Activated CD8-positive, alpha-beta T cell treated with anti-CD3 and anti-CD28 coated beads for 36 hours (primary cell): ENCODE measurements around the gene RBMS3. TPM values are rescaled to one million over a fixed set of nuclear protein-coding genes. Genes with fewer than 3 reads are reported as not detected.

Experiments used
- ATAC-seq: fragments of 200-7000 bp; cut with Tn5 transposase; one replicate; pipeline ENCODE4 v1.10.0; 2021; ENCODE audit warnings: mild to moderate bottlenecking, moderate library complexity
- CTCF ChIA-PET: fragments of 350-600 bp; sonication (Branson Sonifier 250); formaldehyde crosslinking; loops from one replicate; lab custom pipeline; 2021; ENCODE audit warnings: antibody characterized with exemption; lab: Charles Lee
- POLR2A ChIA-PET: fragments of 350-600 bp; sonication (Branson Sonifier 250); formaldehyde crosslinking; loops from one replicate; lab custom pipeline; 2021; ENCODE audit warnings: antibody characterized with exemption; lab: Charles Lee
- DNase-seq: peaks from one replicate; pipeline ENCODE4 v3.0.0-alpha.2; 2020
- H3K27ac Mint-ChIP-seq: one replicate; pipeline ENCODE4 v1.8.0; 2021; ENCODE audit warnings: mild to moderate bottlenecking, mixed read lengths
- H3K27me3 Mint-ChIP-seq: one replicate; pipeline ENCODE4 v1.8.0; 2021; ENCODE audit warnings: mixed read lengths
- H3K36me3 Mint-ChIP-seq: one replicate; pipeline ENCODE4 v1.8.0; 2021; ENCODE audit warnings: low read depth, mixed read lengths
- H3K4me1 Mint-ChIP-seq: one replicate; pipeline ENCODE4 v1.8.0; 2021; ENCODE audit warnings: low read depth, mixed read lengths
- H3K4me3 Mint-ChIP-seq: one replicate; pipeline ENCODE4 v1.8.0; 2021; ENCODE audit warnings: mild to moderate bottlenecking, moderate library complexity, mixed read lengths
- H3K9me3 Mint-ChIP-seq: one replicate; pipeline ENCODE4 v1.8.0; 2021; ENCODE audit warnings: mixed read lengths
- intact Hi-C: fragments of 100-400 bp; cut with micrococcal nuclease; formaldehyde crosslinking; loops from one replicate; pipeline ENCODE4 v1.10.0; 2022
- total RNA-seq, 2 experiments: library from RNA; stranded (reverse); gene quantifications; one replicate each; pipeline ENCODE4 v1.2.3, GENCODE V29; 2021
- TF ChIP-seq, protein P1 (sequence below): fragments of 200-600 bp; IDR thresholded peaks from one replicate; pipeline ENCODE4 v1.8.0; 2022; ENCODE audit warnings: antibody characterized with exemption, mild to moderate bottlenecking

The RBMS3 gene
- total RNA-seq, 2 experiments from 2014 or later: 2.3 to 2.8 TPM

GRCh38 chr3:29597376-29598008 is 316.6 kb downstream of the RBMS3 start:
- no peak for ATAC-seq
- ChIA-PET POLR2A (no interaction called here), CTCF (no interaction called here)
- TF ChIP-seq, protein P1, sequence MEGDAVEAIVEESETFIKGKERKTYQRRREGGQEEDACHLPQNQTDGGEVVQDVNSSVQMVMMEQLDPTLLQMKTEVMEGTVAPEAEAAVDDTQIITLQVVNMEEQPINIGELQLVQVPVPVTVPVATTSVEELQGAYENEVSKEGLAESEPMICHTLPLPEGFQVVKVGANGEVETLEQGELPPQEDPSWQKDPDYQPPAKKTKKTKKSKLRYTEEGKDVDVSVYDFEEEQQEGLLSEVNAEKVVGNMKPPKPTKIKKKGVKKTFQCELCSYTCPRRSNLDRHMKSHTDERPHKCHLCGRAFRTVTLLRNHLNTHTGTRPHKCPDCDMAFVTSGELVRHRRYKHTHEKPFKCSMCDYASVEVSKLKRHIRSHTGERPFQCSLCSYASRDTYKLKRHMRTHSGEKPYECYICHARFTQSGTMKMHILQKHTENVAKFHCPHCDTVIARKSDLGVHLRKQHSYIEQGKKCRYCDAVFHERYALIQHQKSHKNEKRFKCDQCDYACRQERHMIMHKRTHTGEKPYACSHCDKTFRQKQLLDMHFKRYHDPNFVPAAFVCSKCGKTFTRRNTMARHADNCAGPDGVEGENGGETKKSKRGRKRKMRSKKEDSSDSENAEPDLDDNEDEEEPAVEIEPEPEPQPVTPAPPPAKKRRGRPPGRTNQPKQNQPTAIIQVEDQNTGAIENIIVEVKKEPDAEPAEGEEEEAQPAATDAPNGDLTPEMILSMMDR: no peak
- peaks cover 2% of the 10 kb centered on the region for H3K27me3 Mint-ChIP-seq
- H3K9me3 Mint-ChIP-seq: peaks cover 2% of the 10 kb centered on the region
- H3K4me1 Mint-ChIP-seq: no peaks in the 10 kb centered on the region
- intact Hi-C loops: no loop called here
- no peak overlapping the region for H3K27ac Mint-ChIP-seq
- DNase-seq: no peak
- no peaks in the 10 kb centered on the region for H3K36me3 Mint-ChIP-seq
- no peak overlapping the region for H3K4me3 Mint-ChIP-seq

DNA sequence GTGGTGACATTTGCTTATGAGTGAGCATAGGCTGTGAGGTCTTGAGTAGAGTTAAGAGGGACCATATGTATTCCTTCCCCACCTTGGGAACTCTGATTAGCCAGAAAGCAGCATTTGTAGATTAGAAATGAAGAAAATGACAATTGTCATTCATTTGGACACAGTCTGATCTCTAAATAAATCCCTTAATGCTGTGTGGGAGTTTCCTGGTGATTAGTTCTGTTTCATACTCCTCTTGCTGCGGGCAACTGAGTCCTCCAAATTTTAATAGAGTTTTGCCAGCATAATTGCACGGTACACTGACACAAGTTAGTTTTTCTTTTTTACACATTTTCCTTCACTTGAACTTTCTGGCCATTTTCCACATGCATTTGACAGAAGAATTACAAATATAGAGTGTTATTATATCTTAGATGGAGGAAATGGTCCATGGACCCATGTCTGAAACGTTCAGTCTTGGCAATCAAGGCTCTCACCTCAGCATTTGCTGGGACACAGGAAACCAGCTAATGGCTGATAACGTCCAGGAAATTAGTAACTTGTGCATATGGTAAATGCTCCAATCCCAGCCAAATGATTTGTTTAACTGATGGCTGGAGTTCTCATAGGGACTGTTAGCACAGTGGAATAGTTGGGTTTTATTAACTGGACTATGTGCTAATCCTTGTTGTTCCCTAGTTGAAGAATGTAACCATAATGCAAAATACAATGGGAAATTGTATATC is 321.2 kb downstream of the RBMS3 start:
- POLR2A ChIA-PET: no interaction called here
- intact Hi-C loops: no loop called here

GRCh38 chr3:29605845-29606244 is 325.0 kb downstream of the RBMS3 start:
- no peaks in the 10 kb centered on the region for H3K9me3 Mint-ChIP-seq
- H3K27me3 Mint-ChIP-seq: no peaks in the 10 kb centered on the region
- TF ChIP-seq, protein P1: no peak
- H3K4me1 Mint-ChIP-seq: no peaks in the 10 kb centered on the region
- ATAC-seq (no peak), DNase-seq (no peak)
- H3K4me3 Mint-ChIP-seq: no peak overlapping the region
- ChIA-PET POLR2A (no interaction called here), CTCF (no interaction called here)
- H3K27ac Mint-ChIP-seq: no peak overlapping the region
- no peaks in the 10 kb centered on the region for H3K36me3 Mint-ChIP-seq
- intact Hi-C loops: no loop called here

More for the DNA sequence above, 321.2 kb downstream of the RBMS3 start:
- Mint-ChIP-seq H3K36me3 (no peaks in the 10 kb centered on the region), H3K27me3 (peaks cover 2% of the 10 kb centered on the region), H3K4me3 (no peak overlapping the region), H3K27ac (no peak overlapping the region), H3K4me1 (no peaks in the 10 kb centered on the region), H3K9me3 (no peaks in the 10 kb centered on the region)
- no peak for ATAC-seq
- CTCF ChIA-PET: no interaction called here
- TF ChIP-seq, protein P1: no peak
- DNase-seq: no peak

GRCh38 chr3:29606416-29606815 is 325.5 kb downstream of the RBMS3 start:
- Mint-ChIP-seq H3K27me3 (no peaks in the 10 kb centered on the region), H3K4me1 (no peaks in the 10 kb centered on the region), H3K27ac (no peak overlapping the region), H3K4me3 (no peak overlapping the region), H3K9me3 (no peaks in the 10 kb centered on the region), H3K36me3 (no peaks in the 10 kb centered on the region)
- DNase-seq (no peak), ATAC-seq (no peak)
- ChIA-PET POLR2A (no interaction called here), CTCF (no interaction called here)
- intact Hi-C loops: no loop called here
- TF ChIP-seq, protein P1: no peak
